Heart right ventricle (tissue), 16 donors: ENCODE measurements around the gene RPS27L. TPM values are rescaled to one million over a fixed set of nuclear protein-coding genes. Genes with fewer than 3 reads are reported as not detected.

Experiments used
- ATAC-seq, 8 donors: fragments of 200-7000 bp; cut with Tn5 transposase; one replicate each; pipeline ENCODE4 v1.9.1; 2020; ENCODE audit warnings: mild to moderate bottlenecking in 8 of 8, moderate library complexity in 8 of 8, moderate number of reproducible peaks in 1 of 8
- DNase-seq, 2 donors: peaks; one replicate each; pipeline ENCODE4 v3.0.0-alpha.2; 2020
- H3K27ac ChIP-seq, 10 donors: fragments of 200-600 bp; sonication (generic) in 2 of 10; one replicate each; pipeline versions ENCODE4 v1.5.0 to v1.8.0; 2020 to 2022; ENCODE audit warnings: mild to moderate bottlenecking in 3 of 10
- H3K27me3 ChIP-seq, 7 donors: fragments of 200-600 bp; one replicate each; pipeline ENCODE4 v1.8.0; 2021 to 2022; ENCODE audit warnings: mild to moderate bottlenecking in 2 of 7
- H3K36me3 ChIP-seq, 9 donors: fragments of 200-600 bp; sonication (generic) in 1 of 9; one replicate each; pipeline versions ENCODE4 v1.5.0 to v1.8.0; 2020 to 2022; ENCODE audit warnings: mild to moderate bottlenecking in 2 of 9
- H3K4me1 ChIP-seq, 9 donors: fragments of 200-600 bp; sonication (generic) in 1 of 9; one replicate each; pipeline versions ENCODE4 v1.5.0 to v1.8.0; 2020 to 2022; ENCODE audit warnings: mild to moderate bottlenecking in 4 of 9
- H3K4me3 ChIP-seq, 10 donors: fragments of 200-600 bp; sonication (generic) in 2 of 10; one replicate each; pipeline versions ENCODE4 v1.5.0 to v1.8.0; 2020 to 2022; ENCODE audit warnings: mild to moderate bottlenecking in 7 of 10, moderate library complexity in 2 of 10
- H3K9me3 ChIP-seq, 11 donors: fragments of 200-600 bp in 10 of 11; sonication (generic) in 2 of 11; one replicate each; pipeline versions ENCODE4 v1.5.0 to v1.8.0; 2013 to 2022; ENCODE audit warnings: mild to moderate bottlenecking in 2 of 11, control low read depth in 1 of 11, moderate library complexity in 1 of 11
- WGBS, 2 donors: extraction: QIAGEN DNeasy Blood & Tissue Kit; methylation state at CpG; one replicate each; pipeline ENCODE4 v1.1.7; 2013; ENCODE audit warnings: inconsistent platforms in 1 of 2; 5-methylcytosine and 5-hydroxymethylcytosine counted together
- intact Hi-C, 10 donors: fragments of 100-400 bp; cut with DNase I; formaldehyde crosslinking; loops; one replicate each; pipeline versions ENCODE4 v1.11.1 to v1.14.2; 2022
- polyA plus RNA-seq, 2 donors: library from polyadenylated mRNA; stranded (reverse); fragments of 200-250 nt; gene quantifications; one replicate each; pipeline ENCODE4 v1.2.3, GENCODE V29; 2013
- total RNA-seq, 10 donors: library from RNA; stranded (reverse); fragmentation: NEBNext Ultra II Directional in 3 of 10; extraction: Animal tissue kit (Norgen Biotek cat#: 25700) in 3 of 10; gene quantifications; one replicate each; pipeline versions ENCODE4 v1.2.1 to v1.2.4, GENCODE V29; 2021 to 2023
- TF ChIP-seq, protein P1 (sequence below), 9 donors: fragments of 200-600 bp; sonication (generic) in 2 of 9; IDR thresholded peaks; one replicate each; pipeline versions ENCODE4 v1.5.0 to v1.8.0; 2021 to 2022; ENCODE audit warnings: antibody characterized with exemption in 9 of 9, mild to moderate bottlenecking in 5 of 9, moderate library complexity in 1 of 9
- donor health status: Arrhythmogenic right ventricular cardiomyopathy.
- donor health status: ischemic (EF 13 %, LVEDD 7.1; RV severe dilation, severe dysfunction).
- donor health status: healthy with polysubstance abuse.
- donor health status: DM: no; HTN: yes; CAD: no.
- donor health status: DM: no; HTN: no; CAD: no.
- donor health status: ischemic (EF 25% LVEDD 6.9; RV normal size, moderate dysfunction).
- donor health status: ischemic (EF 25% LVEDD 5.7; RV mildly dilated, moderate dysfunction).
- donor health status: healthy.
- donor health status: DM: yes; HTN: yes; CAD: no.
- donor health status: Ischemic cardiomyopathy.
- donor health status: ischemic (EF 35%, LVEDD 5.7; RV mildly dilated, moderate dysfunction).
- donor health status: nonischemic (EF 11% LVEDD 7.7; RV severe dilation, severe dysfunction).
- donor health status: DM: yes; HTN: yes; CAD: no.
- donor health status: PGD.
- donor health status: ischemic (EF 29% LVEDD 5.4; RV normal size, mild dysfunction).
- donor health status: nonischemic (EF 23%, LVEDD 6.1; RV moderate dilation, normal function).

Gene RPS27L
- total and polyA plus RNA-seq, 12 donors = 70.6 to 177 (median 130) TPM

DNA sequence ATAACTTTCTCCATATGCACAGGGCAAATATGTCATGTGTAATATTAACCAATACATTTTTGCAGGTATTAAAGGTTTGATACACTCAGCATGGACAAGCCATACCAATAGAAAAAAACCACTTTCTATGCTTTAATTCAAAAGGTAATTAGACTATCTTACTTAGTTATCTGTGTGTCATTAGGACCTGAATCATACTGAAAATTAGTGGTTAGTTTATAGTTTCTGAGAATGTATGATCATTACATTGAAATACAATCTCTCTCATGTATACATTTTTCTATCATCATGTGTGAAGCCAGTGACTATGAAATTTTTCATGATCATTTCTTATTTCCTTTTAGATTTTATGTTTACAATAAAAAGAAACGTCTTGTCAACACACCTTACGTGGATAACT is 16.3 kb downstream of the RPS27L start:
- no peak for ATAC-seq
- TF ChIP-seq, protein P1, sequence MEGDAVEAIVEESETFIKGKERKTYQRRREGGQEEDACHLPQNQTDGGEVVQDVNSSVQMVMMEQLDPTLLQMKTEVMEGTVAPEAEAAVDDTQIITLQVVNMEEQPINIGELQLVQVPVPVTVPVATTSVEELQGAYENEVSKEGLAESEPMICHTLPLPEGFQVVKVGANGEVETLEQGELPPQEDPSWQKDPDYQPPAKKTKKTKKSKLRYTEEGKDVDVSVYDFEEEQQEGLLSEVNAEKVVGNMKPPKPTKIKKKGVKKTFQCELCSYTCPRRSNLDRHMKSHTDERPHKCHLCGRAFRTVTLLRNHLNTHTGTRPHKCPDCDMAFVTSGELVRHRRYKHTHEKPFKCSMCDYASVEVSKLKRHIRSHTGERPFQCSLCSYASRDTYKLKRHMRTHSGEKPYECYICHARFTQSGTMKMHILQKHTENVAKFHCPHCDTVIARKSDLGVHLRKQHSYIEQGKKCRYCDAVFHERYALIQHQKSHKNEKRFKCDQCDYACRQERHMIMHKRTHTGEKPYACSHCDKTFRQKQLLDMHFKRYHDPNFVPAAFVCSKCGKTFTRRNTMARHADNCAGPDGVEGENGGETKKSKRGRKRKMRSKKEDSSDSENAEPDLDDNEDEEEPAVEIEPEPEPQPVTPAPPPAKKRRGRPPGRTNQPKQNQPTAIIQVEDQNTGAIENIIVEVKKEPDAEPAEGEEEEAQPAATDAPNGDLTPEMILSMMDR (IDR thresholded peaks at IDR 0.05) = no peak

DNA sequence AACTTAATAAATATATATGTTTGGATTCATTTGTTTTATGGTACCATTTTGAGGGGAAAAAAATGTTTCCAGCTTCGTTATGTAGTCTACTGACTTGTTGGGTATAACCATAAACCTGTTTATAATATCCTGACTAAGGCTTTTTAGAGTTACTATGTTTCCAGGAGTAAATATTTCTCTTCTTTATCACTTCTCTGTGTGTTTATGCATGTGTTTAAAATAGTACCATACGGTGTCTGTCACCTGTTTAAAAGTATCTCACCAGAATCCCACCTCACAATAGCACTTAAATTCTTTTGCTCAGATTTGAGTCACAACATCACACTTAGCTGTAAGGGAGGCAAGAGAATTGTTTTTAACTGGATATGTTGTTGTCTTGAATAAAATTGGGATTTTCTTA is 20.5 kb downstream of the RPS27L start:
- Histone ChIP-seq H3K27ac (peak overlapping the region in 1 of 10 donors; percentile 73), H3K9me3 (no peaks in the 10 kb centered on the region), H3K4me3 (no peak overlapping the region), H3K36me3 (peaks cover 0 to 36% (median 6%) of the 10 kb centered on the region in 9 donors), H3K27me3 (no peaks in the 10 kb centered on the region), H3K4me1 (peaks cover 0 to 36% (median 0%) of the 10 kb centered on the region in 9 donors)
- TF ChIP-seq, protein P1 (IDR thresholded peaks at IDR 0.05) = no peak
- intact Hi-C loops = no loop called here
- no peak for DNase-seq
- ATAC-seq = no peak
- 77 to 88% methylated on average over 2 of the region's 2 CpGs for WGBS, 2 donors

More for the DNA sequence above, 16.3 kb downstream of the RPS27L start:
- intact Hi-C loops = no loop called here
- H3K36me3 ChIP-seq = peaks cover 0 to 47% (median 7%) of the 10 kb centered on the region in 9 donors
- no peak overlapping the region for H3K4me3 ChIP-seq
- H3K27ac ChIP-seq = no peak overlapping the region
- WGBS, 2 donors = 92 to 96% methylated on average over 2 of the region's 2 CpGs
- H3K27me3 ChIP-seq = no peaks in the 10 kb centered on the region
- DNase-seq = no peak
- no peaks in the 10 kb centered on the region for H3K9me3 ChIP-seq
- H3K4me1 ChIP-seq = peaks cover 0 to 9% (median 0%) of the 10 kb centered on the region in 9 donors

DNA sequence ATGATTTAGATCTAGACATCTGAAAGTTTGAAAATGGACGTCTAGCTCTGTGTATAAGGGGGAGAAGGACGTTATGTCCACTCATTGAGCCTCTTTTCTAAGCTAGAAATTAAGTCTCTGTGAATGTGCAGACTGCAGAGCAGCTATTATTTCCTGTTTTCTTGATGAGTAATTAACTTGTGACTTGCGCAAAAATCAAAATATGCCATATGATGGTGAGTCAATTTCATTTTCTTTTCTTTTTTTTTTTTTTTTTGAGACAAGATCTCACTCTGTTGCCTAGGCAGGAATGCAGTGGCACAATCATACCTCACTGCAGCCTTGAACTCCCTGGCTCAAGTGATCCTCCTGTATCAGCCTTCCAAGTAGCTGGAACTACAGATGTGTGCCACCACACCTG is 21.5 kb downstream of the RPS27L start:
- intact Hi-C loops = no loop called here
- 71 to 72% methylated on average over 3 of the region's 3 CpGs for WGBS, 2 donors
- peak overlapping the region in 1 of 10 donors; percentile 73 for H3K27ac ChIP-seq
- H3K4me3 ChIP-seq = no peak overlapping the region
- no peaks in the 10 kb centered on the region for H3K27me3 ChIP-seq
- H3K36me3 ChIP-seq = peaks cover 0 to 36% (median 9%) of the 10 kb centered on the region in 9 donors
- no peaks in the 10 kb centered on the region for H3K9me3 ChIP-seq
- peak in 1 of 8 donors; percentile 37 for ATAC-seq
- DNase-seq = no peak
- H3K4me1 ChIP-seq = peaks cover 0 to 36% (median 0%) of the 10 kb centered on the region in 9 donors
- TF ChIP-seq, protein P1 (IDR thresholded peaks at IDR 0.05) = no peak

DNA sequence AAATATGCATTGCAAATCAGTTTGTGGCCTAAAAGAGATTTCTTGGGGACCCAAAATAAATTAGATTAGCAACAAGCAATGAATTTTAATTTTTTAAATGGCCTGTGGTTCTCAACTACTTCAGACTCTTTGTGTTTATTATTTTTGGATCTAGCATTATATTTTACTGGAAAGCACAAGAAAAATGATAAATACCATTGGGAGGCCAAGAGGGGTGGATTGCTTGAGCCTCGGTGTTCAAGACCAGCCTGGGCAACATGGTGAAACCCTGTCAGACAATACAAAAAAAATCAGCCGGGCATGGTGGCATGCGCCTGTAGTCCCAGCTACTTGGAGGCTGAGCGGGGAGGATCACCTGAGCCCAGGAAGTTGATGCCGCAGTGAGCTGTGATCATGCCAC is 22.0 kb downstream of the RPS27L start:
- intact Hi-C loops = no loop called here
- DNase-seq (no peak), ATAC-seq (no peak)
- Histone ChIP-seq H3K27ac (peak overlapping the region in 1 of 10 donors; percentile 73), H3K4me1 (peaks cover 0 to 36% (median 0%) of the 10 kb centered on the region in 9 donors), H3K9me3 (no peaks in the 10 kb centered on the region), H3K36me3 (peaks cover 0 to 36% (median 12%) of the 10 kb centered on the region in 9 donors), H3K27me3 (no peaks in the 10 kb centered on the region), H3K4me3 (no peak overlapping the region)
- 94 to 95% methylated on average over 5 of the region's 5 CpGs for WGBS, 2 donors
- TF ChIP-seq, protein P1 (IDR thresholded peaks at IDR 0.05) = no peak
